ENCODE results near the gene OR10Z1.

OR10Z1 gene

DNA sequence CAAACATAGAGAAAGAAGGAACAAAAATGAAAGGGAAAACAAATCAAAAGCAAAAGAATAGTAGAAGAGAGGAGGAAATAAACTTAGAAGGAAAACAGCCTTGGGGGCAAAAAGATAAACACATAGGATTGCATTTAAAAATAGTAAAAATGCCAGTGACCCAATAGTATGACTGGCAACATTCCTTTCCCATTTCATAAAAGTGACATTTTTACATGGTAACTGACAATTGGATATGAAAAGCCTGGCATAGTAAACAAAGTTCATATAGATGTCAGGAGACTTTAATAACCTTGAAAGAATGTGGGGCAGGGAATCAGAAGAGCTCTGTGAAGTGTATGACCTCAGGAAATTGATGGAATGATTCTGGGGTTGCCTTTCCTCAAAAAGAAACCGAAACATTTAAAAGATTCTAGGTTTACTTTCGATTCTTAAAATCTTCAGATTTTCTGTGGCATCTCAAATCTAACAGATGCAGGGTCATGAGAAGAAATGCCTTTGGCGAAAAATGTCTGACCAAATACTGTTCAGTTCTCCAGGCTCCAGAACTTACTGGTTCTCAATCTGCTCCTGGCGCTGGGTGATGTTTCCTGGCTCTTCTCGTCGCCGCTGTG is 47.8 kb downstream of the OR10Z1 start:
- TF ChIP-seq EGR1 (IDR thresholded peaks at IDR 0.05) (no peak), TCF12 (IDR thresholded peaks at IDR 0.05; ENCODE audit: low read depth) (no peak), TAF1 (IDR thresholded peaks at IDR 0.05; ENCODE audit: low read depth) (no peak), CREB1 (IDR thresholded peaks at IDR 0.05; ENCODE audit: low read depth) (no peak)

DNA sequence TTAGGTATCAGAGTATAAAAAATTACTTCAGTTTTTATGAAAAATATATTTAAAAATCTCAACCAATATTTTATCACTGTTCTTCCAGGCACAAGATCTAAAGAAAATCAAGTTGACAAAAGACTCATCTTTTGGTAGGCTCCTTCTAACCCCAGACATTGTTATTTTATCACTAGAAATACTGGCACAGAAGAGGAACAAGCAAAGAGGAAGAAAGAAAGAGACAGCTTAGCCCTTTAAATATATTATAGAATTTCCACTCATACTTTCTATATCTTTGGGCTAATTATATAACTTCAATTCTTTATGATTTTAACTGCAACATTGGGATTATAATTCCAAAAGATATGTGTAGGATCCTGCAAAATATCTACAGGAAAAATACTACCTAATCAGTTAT is 49.0 kb downstream of the OR10Z1 start:
- TF ChIP-seq EP300 (IDR thresholded peaks at IDR 0.05; ENCODE audit: borderline replicate concordance) (no peak), CREB1 (IDR thresholded peaks at IDR 0.05; ENCODE audit: low read depth) (no peak), RAD21 (IDR thresholded peaks at IDR 0.05; ENCODE audit: low read depth) (no peak), CEBPB (IDR thresholded peaks at IDR 0.05) (no peak), TCF12 (IDR thresholded peaks at IDR 0.05; ENCODE audit: low read depth) (no peak), FOXM1 (IDR thresholded peaks at IDR 0.05; ENCODE audit: borderline replicate concordance, low read depth) (no peak), EGR1 (IDR thresholded peaks at IDR 0.05) (no peak), NFIC (IDR thresholded peaks at IDR 0.05) (no peak), ZBTB7A (IDR thresholded peaks at IDR 0.05; ENCODE audit: low read depth) (no peak), TAF1 (IDR thresholded peaks at IDR 0.05; ENCODE audit: low read depth) (no peak), YY1 (IDR thresholded peaks at IDR 0.05; ENCODE audit: low read depth) (no peak)
- TF ChIP-seq, protein P1, sequence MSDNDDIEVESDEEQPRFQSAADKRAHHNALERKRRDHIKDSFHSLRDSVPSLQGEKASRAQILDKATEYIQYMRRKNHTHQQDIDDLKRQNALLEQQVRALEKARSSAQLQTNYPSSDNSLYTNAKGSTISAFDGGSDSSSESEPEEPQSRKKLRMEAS (IDR thresholded peaks at IDR 0.05) = no peak
- TF ChIP-seq, protein P2, sequence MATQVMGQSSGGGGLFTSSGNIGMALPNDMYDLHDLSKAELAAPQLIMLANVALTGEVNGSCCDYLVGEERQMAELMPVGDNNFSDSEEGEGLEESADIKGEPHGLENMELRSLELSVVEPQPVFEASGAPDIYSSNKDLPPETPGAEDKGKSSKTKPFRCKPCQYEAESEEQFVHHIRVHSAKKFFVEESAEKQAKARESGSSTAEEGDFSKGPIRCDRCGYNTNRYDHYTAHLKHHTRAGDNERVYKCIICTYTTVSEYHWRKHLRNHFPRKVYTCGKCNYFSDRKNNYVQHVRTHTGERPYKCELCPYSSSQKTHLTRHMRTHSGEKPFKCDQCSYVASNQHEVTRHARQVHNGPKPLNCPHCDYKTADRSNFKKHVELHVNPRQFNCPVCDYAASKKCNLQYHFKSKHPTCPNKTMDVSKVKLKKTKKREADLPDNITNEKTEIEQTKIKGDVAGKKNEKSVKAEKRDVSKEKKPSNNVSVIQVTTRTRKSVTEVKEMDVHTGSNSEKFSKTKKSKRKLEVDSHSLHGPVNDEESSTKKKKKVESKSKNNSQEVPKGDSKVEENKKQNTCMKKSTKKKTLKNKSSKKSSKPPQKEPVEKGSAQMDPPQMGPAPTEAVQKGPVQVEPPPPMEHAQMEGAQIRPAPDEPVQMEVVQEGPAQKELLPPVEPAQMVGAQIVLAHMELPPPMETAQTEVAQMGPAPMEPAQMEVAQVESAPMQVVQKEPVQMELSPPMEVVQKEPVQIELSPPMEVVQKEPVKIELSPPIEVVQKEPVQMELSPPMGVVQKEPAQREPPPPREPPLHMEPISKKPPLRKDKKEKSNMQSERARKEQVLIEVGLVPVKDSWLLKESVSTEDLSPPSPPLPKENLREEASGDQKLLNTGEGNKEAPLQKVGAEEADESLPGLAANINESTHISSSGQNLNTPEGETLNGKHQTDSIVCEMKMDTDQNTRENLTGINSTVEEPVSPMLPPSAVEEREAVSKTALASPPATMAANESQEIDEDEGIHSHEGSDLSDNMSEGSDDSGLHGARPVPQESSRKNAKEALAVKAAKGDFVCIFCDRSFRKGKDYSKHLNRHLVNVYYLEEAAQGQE (IDR thresholded peaks at IDR 0.05; ENCODE audit: low read depth) = no peak

DNA sequence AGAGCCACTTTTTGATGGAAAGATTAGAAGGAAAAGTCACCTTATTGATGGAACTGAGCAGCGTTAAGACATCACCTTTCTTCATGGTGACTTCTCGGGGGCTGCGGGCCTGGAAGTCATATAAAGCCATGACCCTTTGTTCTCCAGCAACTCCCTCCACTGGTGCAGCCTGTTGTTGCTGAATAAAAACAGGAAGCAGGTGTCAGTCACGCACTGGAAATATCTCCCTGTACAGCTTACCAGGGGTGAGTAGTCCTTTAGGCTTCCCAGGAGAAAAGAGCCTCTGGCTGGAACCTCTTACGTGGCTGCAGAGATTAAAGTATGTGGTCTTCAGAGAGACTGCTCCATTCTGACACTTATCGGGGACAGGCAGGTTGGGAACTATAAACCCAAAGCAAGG is 49.5 kb downstream of the OR10Z1 start:
- TF ChIP-seq TCF12 (IDR thresholded peaks at IDR 0.05; ENCODE audit: low read depth) = no peak
- TF ChIP-seq, protein P3, sequence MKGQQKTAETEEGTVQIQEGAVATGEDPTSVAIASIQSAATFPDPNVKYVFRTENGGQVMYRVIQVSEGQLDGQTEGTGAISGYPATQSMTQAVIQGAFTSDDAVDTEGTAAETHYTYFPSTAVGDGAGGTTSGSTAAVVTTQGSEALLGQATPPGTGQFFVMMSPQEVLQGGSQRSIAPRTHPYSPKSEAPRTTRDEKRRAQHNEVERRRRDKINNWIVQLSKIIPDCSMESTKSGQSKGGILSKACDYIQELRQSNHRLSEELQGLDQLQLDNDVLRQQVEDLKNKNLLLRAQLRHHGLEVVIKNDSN (IDR thresholded peaks at IDR 0.05) = no peak
- TF ChIP-seq ZBTB7A (IDR thresholded peaks at IDR 0.05; ENCODE audit: low read depth) = no peak
- TF ChIP-seq RAD21 (IDR thresholded peaks at IDR 0.05; ENCODE audit: low read depth) = no peak
